ENCODE measurements around the gene MRRF.

MRRF gene

GRCh38 chr9:122248448-122248865, 16.2 kb upstream of the MRRF start:
- no peak for TF ChIP-seq REST (IDR thresholded peaks at IDR 0.05; ENCODE audit: insufficient replicate concordance, low read depth)
- TF ChIP-seq GABPA (IDR thresholded peaks at IDR 0.05; ENCODE audit: low read depth): no peak
- TF ChIP-seq CTCF (IDR thresholded peaks at IDR 0.05; ENCODE audit: insufficient read depth, low read length): no peak
- TF ChIP-seq POLR2AphosphoS5 (IDR thresholded peaks at IDR 0.05; ENCODE audit: low read depth): no peak
- no peak for TF ChIP-seq SPI1 (IDR thresholded peaks at IDR 0.05; ENCODE audit: borderline replicate concordance, low read depth)
- no peak for DNase-seq (ENCODE audit: low read depth in 1 of 2, low spot score in 1 of 2)
- Histone ChIP-seq H3K27me3 (ENCODE audit: insufficient read depth, poor library complexity, severe bottlenecking) (no peaks in the 10 kb centered on the region), H3K4me3 (replicated peaks; ENCODE audit: insufficient read depth, low read length) (no peak overlapping the region), H3K27ac (replicated peaks) (no peak overlapping the region)

- Histone ChIP-seq H3K27me3 (ENCODE audit: insufficient read depth, poor library complexity, severe bottlenecking) (no peaks in the 10 kb centered on the region), H3K27ac (replicated peaks) (no peak overlapping the region), H3K4me3 (replicated peaks; ENCODE audit: insufficient read depth, low read length) (no peak overlapping the region)
- no peak for DNase-seq (ENCODE audit: low read depth in 1 of 2, low spot score in 1 of 2)
- no peak for TF ChIP-seq CTCF (IDR thresholded peaks at IDR 0.05; ENCODE audit: insufficient read depth, low read length)
- TF ChIP-seq SPI1 (IDR thresholded peaks at IDR 0.05; ENCODE audit: borderline replicate concordance, low read depth): no peak
- no peak for TF ChIP-seq POLR2AphosphoS5 (IDR thresholded peaks at IDR 0.05; ENCODE audit: low read depth)
- no peak for TF ChIP-seq GABPA (IDR thresholded peaks at IDR 0.05; ENCODE audit: low read depth)
- TF ChIP-seq REST (IDR thresholded peaks at IDR 0.05; ENCODE audit: insufficient replicate concordance, low read depth): no peak
These were observed 13.3 kb upstream of the MRRF start for GRCh38 chr9:122251351-122251750.

GRCh38 chr9:122252796-122253195, 11.9 kb upstream of the MRRF start:
- no peak for DNase-seq (ENCODE audit: low read depth in 1 of 2, low spot score in 1 of 2)
- H3K27me3 ChIP-seq (ENCODE audit: insufficient read depth, poor library complexity, severe bottlenecking): no peaks in the 10 kb centered on the region

More at GRCh38 chr9:122252796-122253195, 11.9 kb upstream of the MRRF start:
- Histone ChIP-seq H3K27ac (replicated peaks) (no peak overlapping the region), H3K4me3 (replicated peaks; ENCODE audit: insufficient read depth, low read length) (no peak overlapping the region)
- no peak for TF ChIP-seq CTCF (IDR thresholded peaks at IDR 0.05; ENCODE audit: insufficient read depth, low read length)
